Stimulated activated CD4-positive, alpha-beta T cell treated with anti-CD3 and anti-CD28 coated beads, Interleukin-4, amount 100 ng/mL, for 4 hours (primary cell): ENCODE data around the gene ADSL.

ENCODE experiments used
- DNase-seq, 2 experiments: peaks; one replicate each; pipeline ENCODE4 v3.0.0-alpha.2; 2020

The ADSL gene

GRCh38 chr22:40420341-40421081, 74.2 kb downstream of the ADSL start:
- no peak for DNase-seq

- no peak for DNase-seq
Observed at GRCh38 chr22:40421082-40421350, 74.7 kb downstream of the ADSL start.

- no peak for DNase-seq
Observed at GRCh38 chr22:40421941-40422340, 75.6 kb downstream of the ADSL start.

- DNase-seq: no peak
Observed at GRCh38 chr22:40422558-40423309, 76.4 kb downstream of the ADSL start.

- DNase-seq: no peak
Observed at GRCh38 chr22:40423310-40423688, 77.0 kb downstream of the ADSL start.

GRCh38 chr22:40423882-40424640, 77.8 kb downstream of the ADSL start:
- no peak for DNase-seq

- no peak for DNase-seq
Observed at GRCh38 chr22:40425082-40425481, 78.8 kb downstream of the ADSL start.

GRCh38 chr22:40426594-40427333, 80.5 kb downstream of the ADSL start:
- no peak for DNase-seq

- no peak for DNase-seq
Observed at GRCh38 chr22:40428796-40429195, 82.5 kb downstream of the ADSL start.

- no peak for DNase-seq
Observed at GRCh38 chr22:40429481-40429880, 83.2 kb downstream of the ADSL start.

GRCh38 chr22:40430991-40431390, 84.7 kb downstream of the ADSL start:
- no peak for DNase-seq

GRCh38 chr22:40432157-40432556, 85.9 kb downstream of the ADSL start:
- DNase-seq: no peak

GRCh38 chr22:40432625-40433024, 86.3 kb downstream of the ADSL start:
- no peak for DNase-seq

GRCh38 chr22:40433416-40434090, 87.3 kb downstream of the ADSL start:
- no peak for DNase-seq

GRCh38 chr22:40434106-40434505, 87.8 kb downstream of the ADSL start:
- DNase-seq: no peak

GRCh38 chr22:40434745-40435144, 88.4 kb downstream of the ADSL start:
- no peak for DNase-seq

GRCh38 chr22:40436505-40437431, 90.5 kb downstream of the ADSL start:
- DNase-seq: no peak
